ENCODE data around the gene MAN1A1.

The MAN1A1 gene

DNA sequence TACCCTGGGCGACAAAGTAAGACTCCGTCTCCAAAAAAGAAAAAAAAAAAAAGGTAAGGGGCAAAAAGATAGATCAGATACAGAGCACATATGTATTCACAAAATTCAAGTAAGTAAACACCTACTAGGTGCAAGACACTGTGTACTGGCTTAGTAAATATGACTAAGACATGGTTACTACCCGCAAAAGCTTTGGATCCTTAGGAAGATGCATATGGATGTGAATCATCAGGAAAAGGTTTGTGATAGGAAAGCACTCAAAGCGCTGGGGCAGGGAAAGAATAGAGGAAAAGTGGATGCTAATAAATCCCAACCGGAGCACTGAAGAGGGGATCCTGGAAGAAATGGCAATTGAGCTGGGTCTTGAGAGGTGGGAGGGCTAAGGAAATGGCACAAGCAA, 152.3 kb downstream of the MAN1A1 start:
- H3K27ac ChIP-seq (ENCODE audit: low read length): no peak overlapping the region
- H3K36me3 ChIP-seq (ENCODE audit: control insufficient read depth, low read depth, low read length): no peaks in the 10 kb centered on the region
- H3K27me3 ChIP-seq (ENCODE audit: control insufficient read depth, insufficient read depth, low read length): no peaks in the 10 kb centered on the region
- H3K9me3 ChIP-seq (ENCODE audit: control insufficient read depth, low read depth, low read length): no peaks in the 10 kb centered on the region
- no peak overlapping the region for H3K4me3 ChIP-seq (ENCODE audit: low read length)
- H3K9ac ChIP-seq (ENCODE audit: low read length): no peak overlapping the region
- no peaks in the 10 kb centered on the region for H3K4me1 ChIP-seq (ENCODE audit: control insufficient read depth, low read depth, low read length)

DNA sequence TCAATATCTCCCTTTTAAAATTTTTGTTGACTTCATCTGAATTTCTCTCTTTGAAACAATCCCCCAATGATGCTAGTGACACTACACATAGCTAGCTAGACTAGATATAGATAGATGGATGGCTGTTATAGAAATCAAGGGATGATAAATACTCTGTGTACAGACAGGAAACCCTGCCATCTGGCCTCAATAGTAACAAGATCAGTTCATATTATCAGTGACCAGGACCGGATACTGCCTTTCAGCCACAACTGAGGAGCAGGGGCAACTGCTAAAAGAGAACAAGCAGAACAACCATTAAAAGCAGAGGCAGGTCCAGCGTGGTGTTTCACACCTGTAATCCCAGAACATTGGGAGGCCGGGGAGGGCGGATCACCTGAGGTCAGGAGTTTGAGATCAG, 152.8 kb downstream of the MAN1A1 start:
- no peak overlapping the region for H3K4me3 ChIP-seq (ENCODE audit: low read length)
- no peaks in the 10 kb centered on the region for H3K4me1 ChIP-seq (ENCODE audit: control insufficient read depth, low read depth, low read length)
- no peak overlapping the region for H3K27ac ChIP-seq (ENCODE audit: low read length)
- no peak overlapping the region for H3K9ac ChIP-seq (ENCODE audit: low read length)
- no peaks in the 10 kb centered on the region for H3K9me3 ChIP-seq (ENCODE audit: control insufficient read depth, low read depth, low read length)
- H3K36me3 ChIP-seq (ENCODE audit: control insufficient read depth, low read depth, low read length): no peaks in the 10 kb centered on the region
- H3K27me3 ChIP-seq (ENCODE audit: control insufficient read depth, insufficient read depth, low read length): no peaks in the 10 kb centered on the region

DNA sequence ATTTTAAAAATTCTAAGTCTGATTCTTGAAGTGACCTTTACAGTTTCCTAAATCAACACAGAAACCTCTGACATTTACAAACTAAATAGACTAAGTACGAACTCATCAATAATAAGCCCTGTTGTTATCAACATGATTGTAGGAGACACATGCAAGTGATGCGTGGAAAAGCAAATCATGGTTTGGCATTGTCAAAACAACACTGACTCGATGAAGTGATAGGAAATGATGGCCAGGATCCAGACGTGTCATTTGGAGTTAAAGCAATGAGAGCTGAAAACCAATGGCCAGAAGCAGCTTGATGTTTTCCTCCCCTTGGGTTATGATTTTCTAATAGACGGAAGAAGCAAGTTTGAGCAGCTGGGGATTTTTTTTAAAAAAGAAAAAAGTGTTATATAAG, 153.7 kb downstream of the MAN1A1 start:
- Histone ChIP-seq H3K4me3 (ENCODE audit: low read length) (no peak overlapping the region), H3K9ac (ENCODE audit: low read length) (no peak overlapping the region), H3K27ac (ENCODE audit: low read length) (no peak overlapping the region), H3K36me3 (ENCODE audit: control insufficient read depth, low read depth, low read length) (no peaks in the 10 kb centered on the region), H3K9me3 (ENCODE audit: control insufficient read depth, low read depth, low read length) (no peaks in the 10 kb centered on the region), H3K4me1 (ENCODE audit: control insufficient read depth, low read depth, low read length) (no peaks in the 10 kb centered on the region), H3K27me3 (ENCODE audit: control insufficient read depth, insufficient read depth, low read length) (no peaks in the 10 kb centered on the region)

DNA sequence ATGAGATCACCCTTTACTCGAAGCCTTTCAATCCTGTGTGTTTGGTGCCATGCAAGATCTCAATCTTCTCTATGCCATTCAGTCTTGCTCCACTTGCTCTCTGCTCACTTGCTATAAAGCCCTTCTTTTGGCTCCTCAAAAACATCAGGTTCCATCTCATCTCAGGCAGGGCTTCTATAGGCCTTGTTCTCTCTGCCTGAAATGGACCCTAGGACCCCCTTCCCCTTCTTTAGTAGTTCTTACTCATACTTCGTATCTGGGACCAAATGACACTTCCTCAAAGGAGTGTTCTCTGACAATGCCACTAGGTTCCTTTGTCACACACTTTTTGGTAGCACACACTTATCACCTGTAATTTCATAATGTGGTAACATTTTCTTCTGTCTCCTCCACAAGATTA, 154.4 kb downstream of the MAN1A1 start:
- no peak overlapping the region for H3K27ac ChIP-seq (ENCODE audit: low read length)
- H3K27me3 ChIP-seq (ENCODE audit: control insufficient read depth, insufficient read depth, low read length): no peaks in the 10 kb centered on the region
- H3K9me3 ChIP-seq (ENCODE audit: control insufficient read depth, low read depth, low read length): no peaks in the 10 kb centered on the region
- H3K4me3 ChIP-seq (ENCODE audit: low read length): no peak overlapping the region
- no peak overlapping the region for H3K9ac ChIP-seq (ENCODE audit: low read length)
- no peaks in the 10 kb centered on the region for H3K4me1 ChIP-seq (ENCODE audit: control insufficient read depth, low read depth, low read length)
- H3K36me3 ChIP-seq (ENCODE audit: control insufficient read depth, low read depth, low read length): no peaks in the 10 kb centered on the region

- Histone ChIP-seq H3K27me3 (ENCODE audit: control insufficient read depth, insufficient read depth, low read length) (no peaks in the 10 kb centered on the region), H3K4me1 (ENCODE audit: control insufficient read depth, low read depth, low read length) (no peaks in the 10 kb centered on the region), H3K27ac (ENCODE audit: low read length) (no peak overlapping the region), H3K9me3 (ENCODE audit: control insufficient read depth, low read depth, low read length) (no peaks in the 10 kb centered on the region), H3K36me3 (ENCODE audit: control insufficient read depth, low read depth, low read length) (no peaks in the 10 kb centered on the region), H3K4me3 (ENCODE audit: low read length) (no peak overlapping the region), H3K9ac (ENCODE audit: low read length) (no peak overlapping the region)
These were observed 155.9 kb downstream of the MAN1A1 start for GRCh38 chr6:119193707-119194106.

- Histone ChIP-seq H3K4me3 (ENCODE audit: low read length) (no peak overlapping the region), H3K36me3 (ENCODE audit: control insufficient read depth, low read depth, low read length) (no peaks in the 10 kb centered on the region), H3K27ac (ENCODE audit: low read length) (no peak overlapping the region)
These were observed 157.4 kb downstream of the MAN1A1 start for GRCh38 chr6:119192200-119192599.

GRCh38 chr6:119190176-119190575, 159.4 kb downstream of the MAN1A1 start:
- Histone ChIP-seq H3K27me3 (ENCODE audit: control insufficient read depth, insufficient read depth, low read length) (no peaks in the 10 kb centered on the region), H3K27ac (ENCODE audit: low read length) (no peak overlapping the region), H3K9ac (ENCODE audit: low read length) (no peak overlapping the region), H3K4me3 (ENCODE audit: low read length) (no peak overlapping the region), H3K4me1 (ENCODE audit: control insufficient read depth, low read depth, low read length) (peaks cover 8% of the 10 kb centered on the region), H3K9me3 (ENCODE audit: control insufficient read depth, low read depth, low read length) (no peaks in the 10 kb centered on the region), H3K36me3 (ENCODE audit: control insufficient read depth, low read depth, low read length) (no peaks in the 10 kb centered on the region)

More at GRCh38 chr6:119192200-119192599, 157.4 kb downstream of the MAN1A1 start:
- Histone ChIP-seq H3K9ac (ENCODE audit: low read length) (no peak overlapping the region), H3K27me3 (ENCODE audit: control insufficient read depth, insufficient read depth, low read length) (no peaks in the 10 kb centered on the region), H3K4me1 (ENCODE audit: control insufficient read depth, low read depth, low read length) (peaks cover 8% of the 10 kb centered on the region), H3K9me3 (ENCODE audit: control insufficient read depth, low read depth, low read length) (no peaks in the 10 kb centered on the region)

DNA sequence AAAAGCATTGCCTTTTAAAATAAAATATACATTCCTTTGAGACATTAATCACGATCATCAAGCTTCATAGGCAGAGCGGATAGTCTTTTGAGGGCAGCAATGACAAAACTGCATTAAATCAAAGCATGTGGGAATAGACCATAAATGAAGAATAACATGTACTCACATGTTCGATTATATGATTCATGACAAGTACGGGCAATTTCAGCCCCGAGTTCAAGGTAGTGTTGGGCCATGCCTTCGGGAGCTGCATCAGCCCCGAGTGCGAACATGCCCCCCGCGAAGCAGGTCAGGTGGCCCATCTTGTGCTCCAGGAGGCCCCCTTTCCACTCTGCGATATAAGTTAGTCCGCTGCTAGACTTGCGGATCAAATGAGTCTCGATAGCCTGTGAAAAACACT, 160.1 kb downstream of the MAN1A1 start:
- Histone ChIP-seq H3K36me3 (ENCODE audit: control insufficient read depth, low read depth, low read length) (no peaks in the 10 kb centered on the region), H3K9ac (ENCODE audit: low read length) (no peak overlapping the region)

DNA sequence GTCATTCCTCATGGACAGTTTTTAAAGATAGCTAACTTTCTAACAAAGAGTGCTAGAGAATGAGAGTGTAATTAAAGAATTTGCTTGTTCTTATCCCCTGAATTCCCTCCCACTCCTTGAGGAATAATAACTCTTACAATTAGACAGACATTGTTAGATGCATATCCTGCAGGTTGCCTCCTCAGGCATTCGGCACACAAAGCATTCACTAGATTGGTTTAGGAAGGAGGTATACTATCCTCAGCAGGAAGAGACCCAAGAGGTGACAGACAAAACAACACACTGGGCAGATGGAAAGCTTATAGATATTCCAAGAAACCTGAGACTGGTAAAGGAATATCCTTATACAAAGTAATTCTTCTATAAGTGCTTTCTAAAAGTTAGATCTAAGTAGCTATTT, 162.0 kb downstream of the MAN1A1 start:
- Histone ChIP-seq H3K9ac (ENCODE audit: low read length) (no peak overlapping the region), H3K4me3 (ENCODE audit: low read length) (no peak overlapping the region), H3K4me1 (ENCODE audit: control insufficient read depth, low read depth, low read length) (peaks cover 8% of the 10 kb centered on the region), H3K36me3 (ENCODE audit: control insufficient read depth, low read depth, low read length) (no peaks in the 10 kb centered on the region), H3K9me3 (ENCODE audit: control insufficient read depth, low read depth, low read length) (no peaks in the 10 kb centered on the region), H3K27me3 (ENCODE audit: control insufficient read depth, insufficient read depth, low read length) (no peaks in the 10 kb centered on the region), H3K27ac (ENCODE audit: low read length) (no peak overlapping the region)

More for the DNA sequence above, 160.1 kb downstream of the MAN1A1 start:
- H3K27me3 ChIP-seq (ENCODE audit: control insufficient read depth, insufficient read depth, low read length): no peaks in the 10 kb centered on the region
- no peaks in the 10 kb centered on the region for H3K9me3 ChIP-seq (ENCODE audit: control insufficient read depth, low read depth, low read length)
- no peak overlapping the region for H3K4me3 ChIP-seq (ENCODE audit: low read length)
- H3K27ac ChIP-seq (ENCODE audit: low read length): no peak overlapping the region
- H3K4me1 ChIP-seq (ENCODE audit: control insufficient read depth, low read depth, low read length): peaks cover 8% of the 10 kb centered on the region

DNA sequence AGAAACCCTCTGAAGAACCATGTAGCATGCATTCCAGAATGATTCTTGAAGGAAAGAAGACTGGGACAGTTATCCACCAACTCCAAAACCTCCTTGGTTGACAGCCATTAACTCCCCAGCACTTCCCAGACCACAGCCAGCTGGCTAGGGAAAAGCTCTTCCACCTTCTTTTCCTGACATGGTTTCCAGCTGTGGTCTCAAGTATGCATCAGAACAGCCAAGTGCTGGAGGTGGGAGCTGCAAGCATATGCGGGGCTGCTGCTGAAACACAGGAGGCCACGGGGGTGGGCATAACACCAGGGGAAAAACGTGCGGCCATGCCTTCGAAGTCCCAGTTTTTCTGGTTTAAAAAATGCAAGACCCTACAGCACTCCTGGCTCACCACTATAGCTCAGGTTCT, 163.1 kb downstream of the MAN1A1 start:
- no peaks in the 10 kb centered on the region for H3K36me3 ChIP-seq (ENCODE audit: control insufficient read depth, low read depth, low read length)
- no peaks in the 10 kb centered on the region for H3K9me3 ChIP-seq (ENCODE audit: control insufficient read depth, low read depth, low read length)
- no peak overlapping the region for H3K9ac ChIP-seq (ENCODE audit: low read length)
- H3K27ac ChIP-seq (ENCODE audit: low read length): no peak overlapping the region
- H3K4me1 ChIP-seq (ENCODE audit: control insufficient read depth, low read depth, low read length): peaks cover 8% of the 10 kb centered on the region
- no peaks in the 10 kb centered on the region for H3K27me3 ChIP-seq (ENCODE audit: control insufficient read depth, insufficient read depth, low read length)
- no peak overlapping the region for H3K4me3 ChIP-seq (ENCODE audit: low read length)

- H3K27me3 ChIP-seq (ENCODE audit: control insufficient read depth, insufficient read depth, low read length): no peaks in the 10 kb centered on the region
- no peak overlapping the region for H3K9ac ChIP-seq (ENCODE audit: low read length)
These were observed 165.4 kb downstream of the MAN1A1 start for GRCh38 chr6:119184008-119184648.

GRCh38 chr6:119183457-119183856, 166.1 kb downstream of the MAN1A1 start:
- Histone ChIP-seq H3K27ac (ENCODE audit: low read length) (no peak overlapping the region), H3K36me3 (ENCODE audit: control insufficient read depth, low read depth, low read length) (no peaks in the 10 kb centered on the region), H3K27me3 (ENCODE audit: control insufficient read depth, insufficient read depth, low read length) (no peaks in the 10 kb centered on the region), H3K4me3 (ENCODE audit: low read length) (no peak overlapping the region), H3K9me3 (ENCODE audit: control insufficient read depth, low read depth, low read length) (no peaks in the 10 kb centered on the region), H3K9ac (ENCODE audit: low read length) (no peak overlapping the region), H3K4me1 (ENCODE audit: control insufficient read depth, low read depth, low read length) (peaks cover 8% of the 10 kb centered on the region)

More at GRCh38 chr6:119184008-119184648, 165.4 kb downstream of the MAN1A1 start:
- Histone ChIP-seq H3K36me3 (ENCODE audit: control insufficient read depth, low read depth, low read length) (no peaks in the 10 kb centered on the region), H3K9me3 (ENCODE audit: control insufficient read depth, low read depth, low read length) (no peaks in the 10 kb centered on the region), H3K4me1 (ENCODE audit: control insufficient read depth, low read depth, low read length) (peaks cover 8% of the 10 kb centered on the region), H3K27ac (ENCODE audit: low read length) (no peak overlapping the region), H3K4me3 (ENCODE audit: low read length) (no peak overlapping the region)
